Endothelial cell of umbilical vein (primary cell): ENCODE data around the gene ERAP2. TPM values are rescaled to one million over a fixed set of nuclear protein-coding genes. Genes with fewer than 3 reads are reported as not detected.

Experiments
- BruUV-seq: library from RNA; stranded (reverse); fragments of 400-500 nt; replicated peaks from 2 replicates; lab custom pipeline; 2021; lab: Mats Ljungman, UMichigan
- CTCF ChIA-PET: fragments of 300-600, 350-600 bp; sonication (Branson Sonifier 250); formaldehyde crosslinking; loops from one replicate; lab custom pipeline; 2021; ENCODE audit warnings: antibody characterized with exemption, inconsistent platforms; lab: Charles Lee
- POLR2A ChIA-PET: fragments of 300-600, 350-600 bp; sonication (Branson Sonifier 250); formaldehyde crosslinking; loops from one replicate; lab custom pipeline; 2021; ENCODE audit warnings: antibody characterized with exemption, inconsistent platforms; lab: Charles Lee
- DNase-seq: peaks from one replicate; pipeline ENCODE4 v3.0.0-alpha.2; 2011; ENCODE audit warnings: low read depth, low spot score
- FAIRE-seq: peaks from 2 replicates; lab custom pipeline; 2011; peaks lifted over from hg19 to GRCh38; lab: Jason Lieb, UNC
- H2AFZ ChIP-seq: 2 replicates; pipeline ENCODE4 v1.6.0; 2012; ENCODE audit warnings: low read depth, low read length, control low read depth, inconsistent platforms
- H3K27ac ChIP-seq: 2 replicates; pipeline ENCODE4 v1.5.1; 2011; ENCODE audit warnings: low read depth, mild to moderate bottlenecking, control low read depth, low read length, moderate library complexity; ENCODE audit not compliant: insufficient read depth
- H3K27me3 ChIP-seq, 2 experiments: 2 replicates each; pipeline versions ENCODE4 v1.6.0 to v1.6.1; 2011; ENCODE audit warnings: low read length in 2 of 2, mixed read lengths in 1 of 2; ENCODE audit not compliant: control insufficient read depth in 2 of 2, insufficient read depth in 2 of 2
- H3K36me3 ChIP-seq, 2 experiments: 2 replicates in 1 of 2; 3 replicates in 1 of 2; pipeline ENCODE4 v1.5.1; 2011; ENCODE audit warnings: low read length in 2 of 2, mild to moderate bottlenecking in 1 of 2, moderate library complexity in 1 of 2; ENCODE audit not compliant: control insufficient read depth in 2 of 2, insufficient read depth in 2 of 2; ENCODE audit errors: extremely low read depth in 1 of 2
- H3K4me1 ChIP-seq: 3 replicates; pipeline ENCODE4 v1.5.1; 2011; ENCODE audit warnings: mild to moderate bottlenecking, low read length; ENCODE audit not compliant: control insufficient read depth, insufficient read depth; ENCODE audit errors: extremely low read depth
- H3K4me2 ChIP-seq: 2 replicates; pipeline ENCODE4 v1.6.1; 2011; ENCODE audit warnings: low read length, control low read depth, mixed read lengths; ENCODE audit not compliant: insufficient read depth
- H3K4me3 ChIP-seq, 3 experiments: fragments of 200-600 bp in 1 of 3; sonication (generic), shearing (Covaris generic) in 1 of 3; replicated peaks in 1 of 3; 2 replicates each; pipeline ENCODE4 v1.5.1; 2011 to 2016; ENCODE audit warnings: control low read depth in 3 of 3, low read length in 3 of 3, mild to moderate bottlenecking in 2 of 3, inconsistent platforms in 1 of 3, low read depth in 1 of 3, moderate library complexity in 1 of 3; ENCODE audit not compliant: insufficient read depth in 1 of 3
- H3K79me2 ChIP-seq: 2 replicates; pipeline ENCODE4 v1.6.0; 2012; ENCODE audit warnings: low read length, inconsistent platforms; ENCODE audit not compliant: control insufficient read depth, insufficient read depth
- H3K9ac ChIP-seq: replicated peaks from 2 replicates; pipeline ENCODE3; 2011; ENCODE audit warnings: low read length, control low read depth; ENCODE audit not compliant: insufficient read depth; ENCODE audit errors: extremely low read depth
- H3K9me1 ChIP-seq: replicated peaks from 3 replicates; pipeline ENCODE4 v1.6.0; 2011; ENCODE audit warnings: mild to moderate bottlenecking, low read length; ENCODE audit not compliant: control insufficient read depth, insufficient read depth; ENCODE audit errors: extremely low read depth
- H3K9me3 ChIP-seq: replicated peaks from 2 replicates; pipeline ENCODE4 v1.5.1; 2012; ENCODE audit warnings: low read length, inconsistent platforms; ENCODE audit not compliant: control insufficient read depth, insufficient read depth
- H4K20me1 ChIP-seq: replicated peaks from 2 replicates; pipeline ENCODE3; 2011; ENCODE audit warnings: mild to moderate bottlenecking, low read length; ENCODE audit not compliant: control insufficient read depth, insufficient read depth; ENCODE audit errors: extremely low read depth
- EZH2 ChIP-seq: IDR thresholded peaks from 2 replicates; pipeline ENCODE4 v1.6.1; 2012; ENCODE audit warnings: borderline replicate concordance, low read depth, mild to moderate bottlenecking, moderate library complexity, low read length, inconsistent platforms; ENCODE audit not compliant: severe bottlenecking
- FOS ChIP-seq: IDR thresholded peaks from 2 replicates; pipeline ENCODE4 v1.6.1; 2011; ENCODE audit warnings: mild to moderate bottlenecking, low read length, moderate library complexity, borderline replicate concordance; ENCODE audit not compliant: insufficient read depth
- GATA2 ChIP-seq: IDR thresholded peaks from 2 replicates; pipeline ENCODE4 v1.7.0; 2011; ENCODE audit warnings: low read depth, mild to moderate bottlenecking, moderate library complexity, mixed read lengths, low read length; ENCODE audit not compliant: insufficient read length, insufficient read depth
- JUN ChIP-seq: IDR thresholded peaks from 2 replicates; pipeline ENCODE4 v1.6.1; 2011; ENCODE audit warnings: borderline replicate concordance, low read depth; ENCODE audit not compliant: insufficient read length, insufficient read depth
- MYC ChIP-seq: IDR thresholded peaks from one replicate; pipeline ENCODE4 v1.6.1; 2011; ENCODE audit warnings: mild to moderate bottlenecking, low read depth, low read length
- POLR2A ChIP-seq: IDR thresholded peaks from 2 replicates; pipeline ENCODE4 v1.6.1; 2012; ENCODE audit warnings: low read depth, mild to moderate bottlenecking, control low read depth, low read length
- POLR2AphosphoS5 ChIP-seq: IDR thresholded peaks from 2 replicates; pipeline ENCODE4 v1.6.1; 2012; ENCODE audit warnings: low read depth, mild to moderate bottlenecking, control low read depth, low read length, moderate library complexity; ENCODE audit not compliant: insufficient read depth
- dilution Hi-C: fragments of 300-500 bp; cut with MboI; formaldehyde crosslinking; loops from one replicate; pipeline ENCODE4 v1.15.0; 2019; ENCODE audit warnings: low sequenced_read_pairs; ENCODE audit not compliant: extremely low pct_ligation_motif_present
- intact Hi-C: fragments of 100-400 bp; cut with micrococcal nuclease; formaldehyde crosslinking; loops from one replicate; pipeline ENCODE4 v1.10.0; 2022
- polyA plus RNA-seq, 4 experiments: library from polyadenylated mRNA; depleted of rRNA in 3 of 4; stranded (reverse) in 3 of 4; unstranded in 1 of 4; fragments of >200 nt; gene quantifications; 2 replicates each; pipeline versions ENCODE4 v1.2.1 to v1.2.3, GENCODE V29; 2011 to 2012; ENCODE audit warnings: missing spikeins in 1 of 4
- total RNA-seq: library from RNA; stranded (reverse); gene quantifications from 2 replicates; pipeline ENCODE4 v1.2.3, GENCODE V29; 2021
- TF ChIP-seq, protein P1 (sequence below), 2 donors: IDR thresholded peaks; 1 replicate in 1 of 2; 2 replicates in 1 of 2; pipeline ENCODE4 v1.5.1; 2011; ENCODE audit warnings: low read length in 2 of 2, mild to moderate bottlenecking in 2 of 2, moderate library complexity in 2 of 2, control low read depth in 1 of 2, inconsistent platforms in 1 of 2, low read depth in 1 of 2; ENCODE audit not compliant: insufficient read depth in 1 of 2; ENCODE audit errors: extremely low read depth in 1 of 2
- TF ChIP-seq, protein P2 (sequence below): IDR thresholded peaks from 2 replicates; pipeline ENCODE4 v1.6.1; 2011; ENCODE audit not compliant: insufficient read depth, insufficient read length

ERAP2 gene
- total and polyA plus RNA-seq, 2 donors (not counting 3 experiments of a cell fraction or from before 2014, with no cell fraction given), result 3.1 to 10.0 TPM

DNA sequence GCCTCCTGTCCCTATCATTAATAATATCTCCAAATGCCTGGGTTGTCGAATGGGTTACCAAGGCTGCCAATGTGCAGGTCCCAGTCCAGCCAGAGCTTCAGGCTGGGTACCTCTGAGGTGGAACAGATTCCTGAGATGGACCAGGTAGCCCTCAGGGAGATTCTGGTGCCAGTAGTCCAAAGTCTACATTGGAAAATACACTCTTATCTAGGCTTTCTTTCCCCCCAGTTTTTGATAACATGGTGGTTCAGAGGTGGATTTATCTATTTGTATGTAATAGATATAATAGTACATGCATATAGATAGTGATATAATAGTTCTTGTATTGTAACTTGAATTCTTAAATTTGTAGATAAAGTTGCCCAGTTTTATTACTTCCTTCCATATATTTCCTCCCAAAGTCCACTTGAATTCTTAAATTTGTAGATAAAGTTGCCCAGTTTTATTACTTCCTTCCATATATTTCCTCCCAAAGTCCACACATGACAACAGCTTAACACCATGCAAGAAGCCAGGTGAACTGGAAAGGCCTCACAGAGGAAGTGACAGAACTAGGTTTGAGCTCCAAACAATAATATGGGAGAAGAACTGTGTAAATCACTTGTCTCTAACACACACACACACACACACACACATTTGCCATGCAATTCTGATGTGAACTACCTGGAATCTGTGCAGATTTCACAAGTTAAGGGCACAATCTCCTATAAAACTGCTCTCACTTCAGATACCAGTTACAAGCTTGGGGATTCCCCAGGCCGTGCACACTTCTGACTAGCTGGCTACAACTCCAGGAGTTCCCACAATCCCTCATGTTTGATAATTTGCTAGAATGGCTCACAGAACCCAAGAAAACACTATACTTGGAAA is 37.9 kb upstream of the ERAP2 start:
- Histone ChIP-seq H3K27me3 (no peaks in the 10 kb centered on the region), H3K79me2 (no peaks in the 10 kb centered on the region), H3K9ac (no peak overlapping the region), H3K4me1 (peaks cover 11% of the 10 kb centered on the region), H3K9me3 (no peaks in the 10 kb centered on the region), H2AFZ (peak overlapping the region; percentile 41), H3K4me2 (no peak overlapping the region), H3K27ac (no peak overlapping the region), H4K20me1 (no peaks in the 10 kb centered on the region), H3K4me3 (no peak overlapping the region), H3K36me3 (no peaks in the 10 kb centered on the region), H3K9me1 (no peaks in the 10 kb centered on the region)
- POLR2A ChIA-PET, result no interaction called here
- FAIRE-seq (peak; percentile 55), DNase-seq (peak; percentile 62)
- BruUV-seq, result no TSS peak
- dilution Hi-C loops (no loop called here), intact Hi-C loops (no loop called here)
- no peak for TF ChIP-seq MYC
- TF ChIP-seq GATA2, result no peak
- TF ChIP-seq POLR2A, result no peak
- TF ChIP-seq FOS, result no peak
- no peak for TF ChIP-seq POLR2AphosphoS5
- TF ChIP-seq JUN, result no peak
- TF ChIP-seq, protein P1, sequence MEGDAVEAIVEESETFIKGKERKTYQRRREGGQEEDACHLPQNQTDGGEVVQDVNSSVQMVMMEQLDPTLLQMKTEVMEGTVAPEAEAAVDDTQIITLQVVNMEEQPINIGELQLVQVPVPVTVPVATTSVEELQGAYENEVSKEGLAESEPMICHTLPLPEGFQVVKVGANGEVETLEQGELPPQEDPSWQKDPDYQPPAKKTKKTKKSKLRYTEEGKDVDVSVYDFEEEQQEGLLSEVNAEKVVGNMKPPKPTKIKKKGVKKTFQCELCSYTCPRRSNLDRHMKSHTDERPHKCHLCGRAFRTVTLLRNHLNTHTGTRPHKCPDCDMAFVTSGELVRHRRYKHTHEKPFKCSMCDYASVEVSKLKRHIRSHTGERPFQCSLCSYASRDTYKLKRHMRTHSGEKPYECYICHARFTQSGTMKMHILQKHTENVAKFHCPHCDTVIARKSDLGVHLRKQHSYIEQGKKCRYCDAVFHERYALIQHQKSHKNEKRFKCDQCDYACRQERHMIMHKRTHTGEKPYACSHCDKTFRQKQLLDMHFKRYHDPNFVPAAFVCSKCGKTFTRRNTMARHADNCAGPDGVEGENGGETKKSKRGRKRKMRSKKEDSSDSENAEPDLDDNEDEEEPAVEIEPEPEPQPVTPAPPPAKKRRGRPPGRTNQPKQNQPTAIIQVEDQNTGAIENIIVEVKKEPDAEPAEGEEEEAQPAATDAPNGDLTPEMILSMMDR (IDR thresholded peaks at IDR 0.05; ENCODE audit: extremely low read depth in 1 of 2, insufficient read depth in 1 of 2, low read depth in 1 of 2, low read length in 2 of 2), result no peak
- TF ChIP-seq EZH2, result no peak
- TF ChIP-seq, protein P2, sequence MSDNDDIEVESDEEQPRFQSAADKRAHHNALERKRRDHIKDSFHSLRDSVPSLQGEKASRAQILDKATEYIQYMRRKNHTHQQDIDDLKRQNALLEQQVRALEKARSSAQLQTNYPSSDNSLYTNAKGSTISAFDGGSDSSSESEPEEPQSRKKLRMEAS, result no peak
- CTCF ChIA-PET, result interaction anchor here (0.6 to 2.6 kb wide), 10 partner anchors 9 to 1993 kb away, joined by 3 to 13 read pairs (median 4); partner anchors contain the start of gene ERAP1
